ENCODE data around the gene PTOV1.

PTOV1 gene

GRCh38 chr19:49881186-49881585 is 30.2 kb downstream of the PTOV1 start:
- no peak for DNase-seq (ENCODE audit: low spot score)
- no peak for TF ChIP-seq CTCF (IDR thresholded peaks at IDR 0.05; ENCODE audit: extremely low read depth, missing control alignments)

GRCh38 chr19:49881672-49882394 is 30.9 kb downstream of the PTOV1 start:
- DNase-seq (ENCODE audit: low spot score): no peak
- no peak for TF ChIP-seq CTCF (IDR thresholded peaks at IDR 0.05; ENCODE audit: extremely low read depth, missing control alignments)

- no peak for DNase-seq (ENCODE audit: low spot score)
- TF ChIP-seq CTCF (IDR thresholded peaks at IDR 0.05; ENCODE audit: extremely low read depth, missing control alignments): no peak
Measured at GRCh38 chr19:49882643-49883042, 31.7 kb downstream of the PTOV1 start.

- no peak for TF ChIP-seq CTCF (IDR thresholded peaks at IDR 0.05; ENCODE audit: extremely low read depth, missing control alignments)
- DNase-seq (ENCODE audit: low spot score): no peak
Measured at GRCh38 chr19:49883094-49883493, 32.1 kb downstream of the PTOV1 start.

GRCh38 chr19:49884109-49884508 is 33.1 kb downstream of the PTOV1 start:
- no peak for TF ChIP-seq CTCF (IDR thresholded peaks at IDR 0.05; ENCODE audit: extremely low read depth, missing control alignments)

GRCh38 chr19:49884760-49885159 is 33.8 kb downstream of the PTOV1 start:
- no peak for TF ChIP-seq CTCF (IDR thresholded peaks at IDR 0.05; ENCODE audit: extremely low read depth, missing control alignments)
- no peak for DNase-seq (ENCODE audit: low spot score)

More at GRCh38 chr19:49884109-49884508, 33.1 kb downstream of the PTOV1 start:
- DNase-seq (ENCODE audit: low spot score): no peak

- TF ChIP-seq CTCF (IDR thresholded peaks at IDR 0.05; ENCODE audit: extremely low read depth, missing control alignments): no peak
- DNase-seq (ENCODE audit: low spot score): no peak
Measured at GRCh38 chr19:49887037-49887664, 36.2 kb downstream of the PTOV1 start.

Measured in GM20000 (cell line).